H1 (cell line): Measurements from ENCODE around the gene SLITRK3. TPM values are rescaled to one million over a fixed set of nuclear protein-coding genes. Genes with fewer than 3 reads are reported as not detected.
"Not testable (repeated sequence)": the region's sequence is repeated elsewhere in the genome, so short reads cannot be mapped to it uniquely, and the experiment has no call there.

Experiments
- CTCF ChIA-PET: fragments of 300-600 bp; sonication (Branson Sonifier 250); formaldehyde crosslinking; loops from one replicate; lab custom pipeline; 2021; ENCODE audit not compliant: partially characterized antibody; lab: Charles Lee
- POLR2A ChIA-PET: fragments of 300-600 bp; sonication (Branson Sonifier 250); formaldehyde crosslinking; loops from one replicate; lab custom pipeline; 2021; ENCODE audit warnings: inconsistent platforms; ENCODE audit not compliant: partially characterized antibody; lab: Charles Lee
- DNase-seq, 2 experiments: peaks; one replicate each; pipeline versions ENCODE4 v3.0.0 to v3.0.0-alpha.2; 2010 to 2022; ENCODE audit warnings: low spot score in 2 of 2, low read depth in 1 of 2, mixed read lengths in 1 of 2
- FAIRE-seq: peaks from 2 replicates; lab custom pipeline; 2011; peaks lifted over from hg19 to GRCh38; lab: Jason Lieb, UNC
- H2AFZ ChIP-seq: 2 replicates; pipeline ENCODE4 v1.8.1; 2012; ENCODE audit warnings: low read length, inconsistent platforms
- H2AK5ac ChIP-seq: 2 replicates; pipeline ENCODE4 v1.6.1; 2013; ENCODE audit warnings: low read depth, low read length
- H2BK120ac ChIP-seq: replicated peaks from 2 replicates; pipeline ENCODE3; 2013; ENCODE audit warnings: low read depth, low read length, inconsistent platforms
- H2BK12ac ChIP-seq: 2 replicates; pipeline ENCODE4 v1.6.1; 2013; ENCODE audit warnings: low read depth, low read length
- H2BK15ac ChIP-seq: 2 replicates; pipeline ENCODE4 v1.6.1; 2013; ENCODE audit warnings: low read length
- H2BK20ac ChIP-seq: 2 replicates; pipeline ENCODE4 v1.6.1; 2013; ENCODE audit warnings: low read length
- H2BK5ac ChIP-seq: 2 replicates; pipeline ENCODE4 v1.6.1; 2013; ENCODE audit warnings: low read depth, low read length
- H3K14ac ChIP-seq: 2 replicates; pipeline ENCODE4 v1.6.1; 2013; ENCODE audit warnings: inconsistent platforms; ENCODE audit not compliant: insufficient read length
- H3K18ac ChIP-seq: 2 replicates; pipeline ENCODE4 v1.6.1; 2013; ENCODE audit warnings: low read length; ENCODE audit errors: extremely low read depth
- H3K23ac ChIP-seq: 2 replicates; pipeline ENCODE4 v1.6.1; 2013; ENCODE audit warnings: inconsistent platforms; ENCODE audit not compliant: insufficient read length
- H3K23me2 ChIP-seq: 2 replicates; pipeline ENCODE4 v1.6.1; 2013; ENCODE audit warnings: low read depth, low read length
- H3K27ac ChIP-seq: 2 replicates; pipeline ENCODE4 v1.6.1; 2011; ENCODE audit warnings: low read depth, low read length, inconsistent platforms
- H3K27me3 ChIP-seq, 4 experiments: replicated peaks in 1 of 4; 1 replicate in 1 of 4; 2 replicates in 3 of 4; pipeline versions ENCODE4 v1.6.1 to v1.8.1; 2011 to 2013; ENCODE audit warnings: low read length in 3 of 4, mild to moderate bottlenecking in 3 of 4, inconsistent platforms in 2 of 4, mixed read lengths in 2 of 4, moderate library complexity in 1 of 4; ENCODE audit not compliant: control insufficient read depth in 3 of 4, insufficient read depth in 3 of 4; ENCODE audit errors: extremely low read depth in 1 of 4
- H3K36me3 ChIP-seq, 4 experiments: 2 replicates each; pipeline versions ENCODE4 v1.6.1 to v1.8.1; 2011 to 2013; ENCODE audit warnings: mild to moderate bottlenecking in 4 of 4, low read length in 3 of 4, moderate library complexity in 2 of 4, control low read depth in 1 of 4, inconsistent platforms in 1 of 4; ENCODE audit not compliant: insufficient read depth in 4 of 4, control insufficient read depth in 2 of 4
- H3K4ac ChIP-seq: replicated peaks from 2 replicates; pipeline ENCODE3; 2013; ENCODE audit warnings: low read length, low read depth, mixed read lengths, inconsistent platforms; ENCODE audit not compliant: insufficient read length
- H3K4me1 ChIP-seq, 4 experiments: replicated peaks in 1 of 4; 1 replicate in 1 of 4; 2 replicates in 3 of 4; pipeline versions ENCODE4 v1.6.1 to v1.8.1; 2011 to 2013; ENCODE audit warnings: low read length in 3 of 4, inconsistent platforms in 2 of 4, mixed read lengths in 1 of 4; ENCODE audit not compliant: insufficient read depth in 4 of 4, control insufficient read depth in 3 of 4
- H3K4me2 ChIP-seq, 2 experiments: 2 replicates each; pipeline versions ENCODE4 v1.6.1 to v1.8.1; 2011 to 2013; ENCODE audit warnings: low read depth in 2 of 2, low read length in 2 of 2, control low read depth in 1 of 2, inconsistent platforms in 1 of 2, mild to moderate bottlenecking in 1 of 2; ENCODE audit not compliant: insufficient read depth in 1 of 2
- H3K4me3 ChIP-seq, 4 experiments: fragments of 200-600, 300-600 bp in 1 of 4; sonication (generic), shearing (Covaris generic), sonication (Bioruptor Twin) in 1 of 4; 2 replicates each; pipeline versions ENCODE4 v1.5.1 to v1.8.1; 2011 to 2016; ENCODE audit warnings: low read length in 4 of 4, low read depth in 3 of 4, control low read depth in 2 of 4, inconsistent platforms in 2 of 4, mild to moderate bottlenecking in 2 of 4, mixed read lengths in 1 of 4, moderate library complexity in 1 of 4; ENCODE audit not compliant: insufficient read depth in 2 of 4; ENCODE audit errors: extremely low read depth in 1 of 4
- H3K56ac ChIP-seq: replicated peaks from 2 replicates; pipeline ENCODE3; 2013; ENCODE audit warnings: low read depth, mild to moderate bottlenecking, mixed read lengths, low read length, inconsistent platforms; ENCODE audit not compliant: insufficient read length
- H3K79me1 ChIP-seq: 2 replicates; pipeline ENCODE4 v1.6.1; 2013; ENCODE audit warnings: low read depth, low read length, control low read depth
- H3K79me2 ChIP-seq, 2 experiments: 2 replicates each; pipeline versions ENCODE4 v1.6.1 to v1.8.1; 2012 to 2013; ENCODE audit warnings: low read length in 2 of 2, mild to moderate bottlenecking in 2 of 2, inconsistent platforms in 1 of 2; ENCODE audit not compliant: insufficient read depth in 2 of 2, control insufficient read depth in 1 of 2
- H3K9ac ChIP-seq, 4 experiments: replicated peaks in 1 of 4; 1 replicate in 1 of 4; 2 replicates in 3 of 4; pipeline versions ENCODE4 v1.6.1 to v1.8.1; 2011 to 2013; ENCODE audit warnings: low read depth in 3 of 4, low read length in 3 of 4, control low read depth in 2 of 4, mild to moderate bottlenecking in 2 of 4, moderate library complexity in 2 of 4, inconsistent platforms in 1 of 4; ENCODE audit errors: extremely low read depth in 1 of 4
- H3K9me3 ChIP-seq, 2 experiments: 2 replicates each; pipeline versions ENCODE4 v1.6.1 to v1.8.1; 2012 to 2013; ENCODE audit warnings: mild to moderate bottlenecking in 2 of 2, moderate library complexity in 2 of 2, control low read depth in 1 of 2, inconsistent platforms in 1 of 2, low read depth in 1 of 2, low read length in 1 of 2, mixed read lengths in 1 of 2; ENCODE audit not compliant: insufficient read depth in 2 of 2
- H4K20me1 ChIP-seq, 2 experiments: replicated peaks in 1 of 2; 2 replicates each; pipeline versions ENCODE3 to v1.8.1; 2011 to 2013; ENCODE audit warnings: inconsistent platforms in 2 of 2, low read length in 2 of 2, mild to moderate bottlenecking in 1 of 2; ENCODE audit not compliant: insufficient read depth in 2 of 2, control insufficient read depth in 1 of 2
- H4K5ac ChIP-seq: 2 replicates; pipeline ENCODE4 v1.6.1; 2013; ENCODE audit warnings: low read length, low read depth, mixed read lengths, inconsistent platforms; ENCODE audit not compliant: insufficient read length
- H4K8ac ChIP-seq: 2 replicates; pipeline ENCODE4 v1.8.0; 2013; ENCODE audit warnings: mild to moderate bottlenecking, moderate library complexity, low read length, inconsistent platforms; ENCODE audit not compliant: insufficient read depth; ENCODE audit errors: extremely low read depth
- H4K91ac ChIP-seq: replicated peaks from 2 replicates; pipeline ENCODE3; 2013; ENCODE audit warnings: low read length, mixed read lengths, inconsistent platforms; ENCODE audit not compliant: insufficient read length
- SIRT6 ChIP-seq: IDR thresholded peaks from one replicate; pipeline ENCODE4 v1.7.1; 2012; ENCODE audit warnings: low read length, inconsistent platforms
- SIX5 ChIP-seq: IDR thresholded peaks from 2 replicates; pipeline ENCODE4 v1.6.1; 2011; ENCODE audit warnings: mild to moderate bottlenecking, low read depth, low read length
- TAF7 ChIP-seq: optimal IDR thresholded peaks from 2 replicates; pipeline ENCODE3; 2011; ENCODE audit warnings: low read depth, mild to moderate bottlenecking, inconsistent platforms, low read length, moderate library complexity, borderline replicate concordance
- WGBS, 2 experiments: shearing (Covaris generic) in 1 of 2; methylation state at CpG; one replicate each; pipeline versions ENCODE4 v1.1.6 to v1.1.7; 2013 to 2015; ENCODE audit warnings: low lambda C conversion rate in 2 of 2, mixed read lengths in 2 of 2, inconsistent platforms in 1 of 2, low coverage in 1 of 2, missing lambda C conversion rate in 1 of 2; ENCODE audit not compliant: insufficient replicate concordance in 2 of 2, insufficient coverage in 1 of 2, insufficient read length in 1 of 2; ENCODE audit errors: extremely low coverage in 1 of 2, missing lambda C conversion rate in 1 of 2; 5-methylcytosine and 5-hydroxymethylcytosine counted together
- polyA plus RNA-seq, 7 experiments: library from polyadenylated mRNA; depleted of rRNA in 3 of 7; stranded (reverse) in 5 of 7; unstranded in 2 of 7; fragments of >200 nt in 5 of 7; fragments of 200-250 nt in 2 of 7; gene quantifications; 1 replicate in 5 of 7; 2 replicates in 1 of 7; 4 replicates in 1 of 7; pipeline versions ENCODE4 v1.2.1 to v1.2.3, GENCODE V29; 2011 to 2013; ENCODE audit warnings: missing spikeins in 2 of 7, mixed read lengths in 2 of 7
- total RNA-seq: library from RNA; stranded (reverse); fragmentation: NEBNext Ultra II Directional; extraction: Animal tissue kit (Norgen Biotek cat#: 25700); gene quantifications from 2 replicates; pipeline ENCODE4 v1.2.1, GENCODE V29; 2021

Gene SLITRK3
- total and polyA plus RNA-seq, 2 of the 8 experiments (the other 6 are each of a cell fraction or from before 2014, with no cell fraction given), result 0.71 to 3.4 TPM

DNA sequence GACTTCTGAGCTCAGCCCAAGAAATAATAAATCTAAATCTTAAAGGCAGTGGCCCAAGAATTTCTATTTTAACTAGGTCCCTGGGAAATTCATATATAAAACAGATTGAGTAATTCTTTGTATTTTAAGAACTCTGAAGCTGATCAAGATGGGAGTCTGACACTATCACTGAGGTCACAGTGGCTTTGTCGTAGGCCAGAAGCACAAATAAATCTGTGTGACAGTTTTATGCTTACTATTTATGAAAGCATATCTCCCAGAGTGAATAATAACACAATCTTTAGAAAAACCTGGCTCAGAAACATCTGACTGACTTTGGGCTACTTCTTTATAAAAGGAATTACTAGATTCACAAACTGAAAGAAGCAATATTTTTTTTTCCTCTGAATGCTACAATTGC lies 51.9 kb downstream of the SLITRK3 start:
- Histone ChIP-seq H2BK5ac (no peak overlapping the region), H4K91ac (no peak overlapping the region), H2BK12ac (no peak overlapping the region), H3K23ac (no peak overlapping the region), H3K18ac (no peak overlapping the region), H4K8ac (no peak overlapping the region), H3K4me3 (no peak overlapping the region), H2BK120ac (no peak overlapping the region), H3K79me1 (no peaks in the 10 kb centered on the region), H3K4me2 (no peak overlapping the region), H3K27ac (no peak overlapping the region), H4K5ac (no peak overlapping the region), H3K4me1 (no peaks in the 10 kb centered on the region), H3K56ac (no peak overlapping the region), H3K4ac (no peak overlapping the region), H2BK15ac (no peak overlapping the region), H3K79me2 (no peaks in the 10 kb centered on the region), H3K9me3 (no peaks in the 10 kb centered on the region), H3K36me3 (no peaks in the 10 kb centered on the region), H3K9ac (no peak overlapping the region), H3K27me3 (no peaks in the 10 kb centered on the region), H2AK5ac (no peak overlapping the region), H2AFZ (no peak overlapping the region), H4K20me1 (no peaks in the 10 kb centered on the region), H3K23me2 (no peaks in the 10 kb centered on the region), H2BK20ac (no peak overlapping the region), H3K14ac (no peak overlapping the region)
- ChIA-PET CTCF (no interaction called here), POLR2A (no interaction called here)
- 96% methylated on average over 1 of the region's 1 CpG; no CpG with 5 or more reads in 1 of the 2 experiments for WGBS, 2 experiments
- no peak for TF ChIP-seq TAF7
- no peak for TF ChIP-seq SIRT6
- no peak for TF ChIP-seq SIX5
- DNase-seq, result no peak
- no peak for FAIRE-seq

DNA sequence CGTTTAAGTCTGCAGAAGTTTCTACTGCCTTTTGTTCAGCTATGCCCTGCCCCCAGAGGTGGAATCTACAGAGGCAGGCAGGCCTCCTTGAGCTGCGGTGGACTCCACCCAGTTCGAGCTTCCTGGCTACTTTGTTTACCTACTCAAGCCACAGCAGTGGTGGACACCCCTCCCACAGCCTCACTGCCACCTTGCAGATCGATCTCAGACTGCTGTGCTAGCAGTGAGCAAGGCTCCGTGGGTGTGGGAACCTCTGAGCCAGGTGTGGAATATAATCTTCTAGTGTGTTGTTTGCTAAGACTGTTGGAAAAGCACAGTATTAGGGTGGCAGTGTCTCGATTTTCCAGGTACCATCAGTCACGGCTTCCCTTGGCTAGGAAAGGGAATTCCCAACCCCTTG lies 56.3 kb downstream of the SLITRK3 start:
- WGBS, 2 experiments, result 92% methylated on average over 7 of the region's 7 CpGs; no CpG with 5 or more reads in 1 of the 2 experiments
- H2AFZ ChIP-seq, FAIRE-seq, H3K4ac ChIP-seq, H3K79me1 ChIP-seq, H3K36me3 ChIP-seq, H3K4me2 ChIP-seq, H3K14ac ChIP-seq, H3K23me2 ChIP-seq, H3K9ac ChIP-seq, H4K8ac ChIP-seq, H2AK5ac ChIP-seq, H3K23ac ChIP-seq, H3K56ac ChIP-seq, H4K5ac ChIP-seq, H3K18ac ChIP-seq, H3K79me2 ChIP-seq, H4K20me1 ChIP-seq, H2BK12ac ChIP-seq, POLR2A ChIA-PET, H3K27ac ChIP-seq, H2BK120ac ChIP-seq, H3K4me1 ChIP-seq, CTCF ChIA-PET, H2BK15ac ChIP-seq, H3K9me3 ChIP-seq, H2BK5ac ChIP-seq, H4K91ac ChIP-seq, DNase-seq, H3K27me3 ChIP-seq, H2BK20ac ChIP-seq, H3K4me3 ChIP-seq: not testable (repeated sequence)
